ENCODE measurements around the gene ZFP42.

ZFP42 gene

GRCh38 chr4:188015025-188015940, 19.7 kb downstream of the ZFP42 start:
- Histone ChIP-seq H3K27ac (no peak overlapping the region), H3K9me3 (replicated peaks in 1 of 11) (no peaks in the 10 kb centered on the region), H4K20me1 (no peaks in the 10 kb centered on the region), H3K27me3 (no peaks in the 10 kb centered on the region), H3K4me2 (no peak overlapping the region), H3K4me1 (peaks cover 0 to 7% (median 0%) of the 10 kb centered on the region in 10 experiments; a peak in 2 of 20 replicates), H3K4me3 (no peak overlapping the region), H3K9ac (no peak overlapping the region), H3K36me3 (no peaks in the 10 kb centered on the region)
- no peak for TF ChIP-seq Cebpa-rat (IDR thresholded peaks at IDR 0.05)

GRCh38 chr4:188016754-188017153, 21.2 kb downstream of the ZFP42 start:
- Histone ChIP-seq H3K4me2 (no peak overlapping the region), H3K27ac (no peak overlapping the region)

GRCh38 chr4:188018262-188018661, 22.7 kb downstream of the ZFP42 start:
- Histone ChIP-seq H4K20me1 (no peaks in the 10 kb centered on the region), H3K9ac (no peak overlapping the region), H3K27ac (no peak overlapping the region), H3K27me3 (no peaks in the 10 kb centered on the region), H3K9me3 (replicated peaks in 1 of 11) (no peaks in the 10 kb centered on the region), H3K36me3 (no peaks in the 10 kb centered on the region), H3K4me3 (no peak overlapping the region), H3K4me1 (peaks cover 0 to 7% (median 0%) of the 10 kb centered on the region in 10 experiments; a peak in 2 of 20 replicates), H3K4me2 (no peak overlapping the region)
- no peak for TF ChIP-seq Cebpa-rat (IDR thresholded peaks at IDR 0.05)

More at GRCh38 chr4:188016754-188017153, 21.2 kb downstream of the ZFP42 start:
- no peak overlapping the region for H3K9ac ChIP-seq
- no peaks in the 10 kb centered on the region for H3K27me3 ChIP-seq
- no peak for TF ChIP-seq Cebpa-rat (IDR thresholded peaks at IDR 0.05)
- H3K36me3 ChIP-seq: no peaks in the 10 kb centered on the region
- H3K4me3 ChIP-seq: no peak overlapping the region
- no peaks in the 10 kb centered on the region for H3K9me3 ChIP-seq (replicated peaks in 1 of 11)
- H3K4me1 ChIP-seq: peaks cover 0 to 7% (median 0%) of the 10 kb centered on the region in 10 experiments; a peak in 2 of 20 replicates
- H4K20me1 ChIP-seq: no peaks in the 10 kb centered on the region

GRCh38 chr4:188021548-188022249, 26.1 kb downstream of the ZFP42 start:
- H3K9me3 ChIP-seq (replicated peaks in 1 of 11): no peaks in the 10 kb centered on the region

GRCh38 chr4:188023682-188024081, 28.1 kb downstream of the ZFP42 start:
- Histone ChIP-seq H3K4me2 (no peak overlapping the region), H3K36me3 (no peaks in the 10 kb centered on the region), H3K27ac (no peak overlapping the region), H3K4me3 (no peak overlapping the region), H3K27me3 (no peaks in the 10 kb centered on the region), H3K9me3 (replicated peaks in 1 of 11) (no peaks in the 10 kb centered on the region), H3K9ac (no peak overlapping the region), H3K4me1 (no peaks in the 10 kb centered on the region), H4K20me1 (no peaks in the 10 kb centered on the region; a peak in 1 of 22 replicates)
- no peak for TF ChIP-seq Cebpa-rat (IDR thresholded peaks at IDR 0.05)

More at GRCh38 chr4:188021548-188022249, 26.1 kb downstream of the ZFP42 start:
- H3K27ac ChIP-seq: no peak overlapping the region
- H3K4me2 ChIP-seq: no peak overlapping the region
- H4K20me1 ChIP-seq: no peaks in the 10 kb centered on the region
- no peaks in the 10 kb centered on the region for H3K36me3 ChIP-seq
- H3K27me3 ChIP-seq: no peaks in the 10 kb centered on the region
- no peak for TF ChIP-seq Cebpa-rat (IDR thresholded peaks at IDR 0.05)
- no peak overlapping the region for H3K4me3 ChIP-seq
- H3K9ac ChIP-seq: no peak overlapping the region
- H3K4me1 ChIP-seq: peaks cover 0 to 7% (median 0%) of the 10 kb centered on the region in 10 experiments; a peak in 2 of 20 replicates

- Histone ChIP-seq H3K4me2 (no peak overlapping the region), H3K9ac (no peak overlapping the region), H3K27me3 (no peaks in the 10 kb centered on the region), H3K27ac (no peak overlapping the region), H3K36me3 (no peaks in the 10 kb centered on the region), H3K9me3 (replicated peaks in 1 of 11) (no peaks in the 10 kb centered on the region), H4K20me1 (no peaks in the 10 kb centered on the region; a peak in 1 of 22 replicates), H3K4me3 (no peak overlapping the region), H3K4me1 (no peaks in the 10 kb centered on the region)
- TF ChIP-seq Cebpa-rat (IDR thresholded peaks at IDR 0.05): no peak
Measured at GRCh38 chr4:188025476-188025875, 29.9 kb downstream of the ZFP42 start.

GRCh38 chr4:188029114-188029513, 33.5 kb downstream of the ZFP42 start:
- Histone ChIP-seq H3K36me3 (no peaks in the 10 kb centered on the region), H3K27ac (no peak overlapping the region), H3K27me3 (no peaks in the 10 kb centered on the region), H3K9ac (no peak overlapping the region), H3K4me3 (no peak overlapping the region), H3K9me3 (replicated peaks in 1 of 11) (no peaks in the 10 kb centered on the region), H3K4me2 (no peak overlapping the region), H4K20me1 (no peaks in the 10 kb centered on the region; a peak in 1 of 22 replicates), H3K4me1 (no peaks in the 10 kb centered on the region)
- TF ChIP-seq Cebpa-rat (IDR thresholded peaks at IDR 0.05): no peak

GRCh38 chr4:188030401-188030800, 34.8 kb downstream of the ZFP42 start:
- no peaks in the 10 kb centered on the region; a peak in 1 of 22 replicates for H4K20me1 ChIP-seq
- no peak overlapping the region for H3K9ac ChIP-seq
- H3K4me3 ChIP-seq: no peak overlapping the region
- H3K4me1 ChIP-seq: no peaks in the 10 kb centered on the region
- H3K9me3 ChIP-seq (replicated peaks in 1 of 11): no peaks in the 10 kb centered on the region
- H3K27me3 ChIP-seq: no peaks in the 10 kb centered on the region
- H3K27ac ChIP-seq: no peak overlapping the region
- H3K36me3 ChIP-seq: no peaks in the 10 kb centered on the region
- TF ChIP-seq Cebpa-rat (IDR thresholded peaks at IDR 0.05): no peak
- H3K4me2 ChIP-seq: no peak overlapping the region

- Histone ChIP-seq H3K27me3 (no peaks in the 10 kb centered on the region), H4K20me1 (no peaks in the 10 kb centered on the region; a peak in 1 of 22 replicates), H3K4me2 (no peak overlapping the region), H3K9ac (no peak overlapping the region), H3K36me3 (no peaks in the 10 kb centered on the region), H3K9me3 (replicated peaks in 1 of 11) (no peaks in the 10 kb centered on the region), H3K4me3 (no peak overlapping the region), H3K4me1 (no peaks in the 10 kb centered on the region), H3K27ac (no peak overlapping the region)
- no peak for TF ChIP-seq Cebpa-rat (IDR thresholded peaks at IDR 0.05)
Measured at GRCh38 chr4:188031751-188032150, 36.2 kb downstream of the ZFP42 start.
